ENCODE data around the gene ALG14. TPM values are rescaled to one million over a fixed set of nuclear protein-coding genes. Genes with fewer than 3 reads are reported as not detected.

Gene ALG14
- total and polyA plus RNA-seq, 2 donors (not counting 3 experiments of a cell fraction or from before 2014, with no cell fraction given): 2.6 to 8.6 TPM

DNA sequence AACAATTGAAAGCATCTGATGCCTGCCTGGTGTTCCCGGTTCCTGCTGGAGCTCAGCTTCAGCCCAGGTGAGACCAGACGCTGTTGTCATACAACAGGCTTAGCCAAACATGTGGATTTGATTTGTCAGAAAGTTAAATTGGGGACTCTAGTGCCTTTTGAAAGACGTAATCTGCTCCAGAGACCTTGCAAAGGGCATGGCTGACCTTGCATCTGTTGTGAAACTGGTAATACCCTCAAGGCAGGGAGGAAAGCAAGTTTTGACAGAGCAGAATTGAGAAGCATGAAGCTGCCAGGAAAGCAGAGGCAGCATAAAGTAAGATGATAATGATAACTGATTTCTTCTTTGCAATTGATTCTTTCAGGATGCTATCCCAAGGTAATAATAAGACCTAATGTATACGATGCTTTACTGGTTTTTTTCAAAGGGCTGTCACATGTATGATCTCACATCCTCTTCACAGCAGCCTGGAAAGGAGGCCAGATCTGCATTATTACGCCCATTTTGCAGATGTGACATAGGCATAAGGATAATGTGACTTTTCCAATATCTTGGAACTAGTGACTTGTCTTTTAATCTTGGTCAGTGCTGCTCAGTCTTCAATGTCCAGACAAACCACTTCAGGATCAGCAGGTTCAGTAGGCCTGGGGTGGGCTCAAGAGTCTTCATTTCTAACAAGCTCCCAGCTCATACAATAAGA is 121.1 kb downstream of the ALG14 start:
- Histone ChIP-seq H3K4me1 (ENCODE audit: control insufficient read depth, extremely low read depth, insufficient read depth, low read length) (peaks cover 29% of the 10 kb centered on the region), H3K36me3 (ENCODE audit: control insufficient read depth in 2 of 2, extremely low read depth in 1 of 2, insufficient read depth in 2 of 2, low read length in 2 of 2) (no peaks in the 10 kb centered on the region), H4K20me1 (replicated peaks; ENCODE audit: control insufficient read depth, extremely low read depth, insufficient read depth, low read length) (no peaks in the 10 kb centered on the region), H3K9me3 (replicated peaks; ENCODE audit: control insufficient read depth, insufficient read depth, low read length) (no peaks in the 10 kb centered on the region), H3K4me2 (ENCODE audit: insufficient read depth, low read length) (no peak overlapping the region), H3K9me1 (replicated peaks; ENCODE audit: control insufficient read depth, extremely low read depth, insufficient read depth, low read length) (peaks cover 3% of the 10 kb centered on the region), H2AFZ (ENCODE audit: low read depth, low read length) (no peak overlapping the region), H3K79me2 (ENCODE audit: control insufficient read depth, insufficient read depth, low read length) (no peaks in the 10 kb centered on the region), H3K9ac (replicated peaks; ENCODE audit: extremely low read depth, insufficient read depth, low read length) (no peak overlapping the region), H3K27ac (ENCODE audit: insufficient read depth, low read depth, low read length) (no peak overlapping the region), H3K27me3 (ENCODE audit: control insufficient read depth in 2 of 2, insufficient read depth in 2 of 2, low read length in 2 of 2) (no peaks in the 10 kb centered on the region), H3K4me3 (replicated peaks in 1 of 3; ENCODE audit: insufficient read depth in 1 of 3, low read depth in 1 of 3, low read length in 3 of 3) (no peak overlapping the region)
- DNase-seq (ENCODE audit: low read depth, low spot score) (no peak), FAIRE-seq (no peak)
- POLR2A ChIA-PET: no interaction called here
- TF ChIP-seq, protein P1, sequence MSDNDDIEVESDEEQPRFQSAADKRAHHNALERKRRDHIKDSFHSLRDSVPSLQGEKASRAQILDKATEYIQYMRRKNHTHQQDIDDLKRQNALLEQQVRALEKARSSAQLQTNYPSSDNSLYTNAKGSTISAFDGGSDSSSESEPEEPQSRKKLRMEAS (IDR thresholded peaks at IDR 0.05; ENCODE audit: insufficient read depth, insufficient read length): no peak
- TF ChIP-seq JUN (IDR thresholded peaks at IDR 0.05; ENCODE audit: borderline replicate concordance, insufficient read depth, insufficient read length, low read depth): no peak
- no peak for TF ChIP-seq GATA2 (IDR thresholded peaks at IDR 0.05; ENCODE audit: insufficient read depth, insufficient read length, low read depth, low read length)
- TF ChIP-seq, protein P2, sequence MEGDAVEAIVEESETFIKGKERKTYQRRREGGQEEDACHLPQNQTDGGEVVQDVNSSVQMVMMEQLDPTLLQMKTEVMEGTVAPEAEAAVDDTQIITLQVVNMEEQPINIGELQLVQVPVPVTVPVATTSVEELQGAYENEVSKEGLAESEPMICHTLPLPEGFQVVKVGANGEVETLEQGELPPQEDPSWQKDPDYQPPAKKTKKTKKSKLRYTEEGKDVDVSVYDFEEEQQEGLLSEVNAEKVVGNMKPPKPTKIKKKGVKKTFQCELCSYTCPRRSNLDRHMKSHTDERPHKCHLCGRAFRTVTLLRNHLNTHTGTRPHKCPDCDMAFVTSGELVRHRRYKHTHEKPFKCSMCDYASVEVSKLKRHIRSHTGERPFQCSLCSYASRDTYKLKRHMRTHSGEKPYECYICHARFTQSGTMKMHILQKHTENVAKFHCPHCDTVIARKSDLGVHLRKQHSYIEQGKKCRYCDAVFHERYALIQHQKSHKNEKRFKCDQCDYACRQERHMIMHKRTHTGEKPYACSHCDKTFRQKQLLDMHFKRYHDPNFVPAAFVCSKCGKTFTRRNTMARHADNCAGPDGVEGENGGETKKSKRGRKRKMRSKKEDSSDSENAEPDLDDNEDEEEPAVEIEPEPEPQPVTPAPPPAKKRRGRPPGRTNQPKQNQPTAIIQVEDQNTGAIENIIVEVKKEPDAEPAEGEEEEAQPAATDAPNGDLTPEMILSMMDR (IDR thresholded peaks at IDR 0.05; ENCODE audit: extremely low read depth in 1 of 2, insufficient read depth in 1 of 2, low read depth in 1 of 2, low read length in 2 of 2): no peak
- TF ChIP-seq POLR2A (IDR thresholded peaks at IDR 0.05; ENCODE audit: low read depth, low read length): no peak
- no peak for TF ChIP-seq POLR2AphosphoS5 (IDR thresholded peaks at IDR 0.05; ENCODE audit: insufficient read depth, low read depth, low read length)
- no peak for TF ChIP-seq MYC (IDR thresholded peaks at IDR 0.05; ENCODE audit: low read depth, low read length)
- TF ChIP-seq FOS (IDR thresholded peaks at IDR 0.05; ENCODE audit: borderline replicate concordance, insufficient read depth, low read length): no peak
- TF ChIP-seq EZH2 (IDR thresholded peaks at IDR 0.05; ENCODE audit: borderline replicate concordance, low read depth, low read length, severe bottlenecking): no peak
- BruUV-seq (replicated peaks): no TSS peak
- intact Hi-C loops (cut with micrococcal nuclease): no loop called here
- CTCF ChIA-PET: interaction anchor here (1.5 kb wide), 1 partner anchor 15 kb away, joined by 3 read pairs; no protein-coding TSS in a partner anchor
- dilution Hi-C loops (cut with MboI; ENCODE audit: extremely low pct_ligation_motif_present, low sequenced_read_pairs): no loop called here

All from endothelial cell of umbilical vein (primary cell).